ENCODE measurements around the gene MRPL2.

Gene MRPL2

GRCh38 chr6:43012364-43012763 lies 46.9 kb downstream of the MRPL2 start:
- POLR2A ChIA-PET (ENCODE audit: low non-redundant PET): interaction anchor here (0.6 to 1.7 kb wide), 3 partner anchors 13 to 51 kb away, joined by 3 to 14 read pairs (median 4); partner anchors contain the start of gene PPP2R5D
- no peak for TF ChIP-seq CTCF (conservative IDR thresholded peaks at IDR 0.05; ENCODE audit: low read depth)
- CTCF ChIA-PET: no interaction called here
- no peak for DNase-seq (ENCODE audit: low spot score)
- peak overlapping the region; percentile 78 for H3K27ac ChIP-seq

- ChIA-PET CTCF (interaction anchor here (0.6 kb wide), 1 partner anchor 351 kb away, joined by 3 read pairs; no protein-coding TSS in a partner anchor), POLR2A (ENCODE audit: low non-redundant PET) (no interaction called here)
- DNase-seq (ENCODE audit: low spot score): no peak
- TF ChIP-seq CTCF (conservative IDR thresholded peaks at IDR 0.05; ENCODE audit: low read depth): no peak
- peak overlapping the region; percentile 78 for H3K27ac ChIP-seq
These were observed 48.0 kb downstream of the MRPL2 start for GRCh38 chr6:43011207-43011606.

GRCh38 chr6:43009124-43009523 lies 50.1 kb downstream of the MRPL2 start:
- ChIA-PET POLR2A (ENCODE audit: low non-redundant PET) (no interaction called here), CTCF (interaction anchor here (0.7 kb wide), 1 partner anchor 135 kb away, joined by 3 read pairs; no protein-coding TSS in a partner anchor)
- DNase-seq (ENCODE audit: low spot score): no peak
- peak overlapping the region; percentile 25 for H3K27ac ChIP-seq
- TF ChIP-seq CTCF (conservative IDR thresholded peaks at IDR 0.05; ENCODE audit: low read depth): no peak; the same call in 1 of the 2 replicates

GRCh38 chr6:43007126-43007525 lies 52.1 kb downstream of the MRPL2 start:
- ChIA-PET CTCF (interaction anchor here (0.7 kb wide), 2 partner anchors 80 to 81 kb away, joined by 3 to 7 read pairs; no protein-coding TSS in a partner anchor), POLR2A (ENCODE audit: low non-redundant PET) (no interaction called here)
- DNase-seq (ENCODE audit: low spot score): no peak
- no peak for TF ChIP-seq CTCF (conservative IDR thresholded peaks at IDR 0.05; ENCODE audit: low read depth)
- no peak overlapping the region for H3K27ac ChIP-seq

DNA sequence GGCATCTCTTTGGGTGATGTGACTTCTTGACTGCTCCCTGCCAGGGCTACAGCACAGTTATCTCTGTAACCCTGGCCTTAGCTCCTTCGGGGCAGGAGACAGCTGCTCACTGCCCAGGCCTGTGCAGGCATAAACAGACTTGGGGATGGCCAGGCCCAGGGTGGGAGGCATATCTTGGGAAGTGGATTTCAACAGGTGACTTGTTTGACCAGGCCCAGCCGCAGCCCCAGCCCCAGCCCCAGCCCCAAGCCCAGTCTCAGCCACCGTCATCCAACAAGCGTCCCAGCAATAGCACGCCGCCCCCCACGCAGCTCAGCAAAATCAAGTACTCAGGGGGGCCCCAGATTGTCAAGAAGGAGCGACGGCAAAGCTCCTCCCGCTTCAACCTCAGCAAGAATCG lies 53.0 kb downstream of the MRPL2 start:
- H3K27ac ChIP-seq: 0 out of 2 replicates have a peak overlapping the region, but pooled peaks have one; percentile 6
- DNase-seq (ENCODE audit: low spot score): no peak
- POLR2A ChIA-PET (ENCODE audit: low non-redundant PET): no interaction called here
- CTCF ChIA-PET: interaction anchor here (0.8 kb wide), 1 partner anchor 137 kb away, joined by 3 read pairs; no protein-coding TSS in a partner anchor
- no peak for TF ChIP-seq CTCF (conservative IDR thresholded peaks at IDR 0.05; ENCODE audit: low read depth)

DNA sequence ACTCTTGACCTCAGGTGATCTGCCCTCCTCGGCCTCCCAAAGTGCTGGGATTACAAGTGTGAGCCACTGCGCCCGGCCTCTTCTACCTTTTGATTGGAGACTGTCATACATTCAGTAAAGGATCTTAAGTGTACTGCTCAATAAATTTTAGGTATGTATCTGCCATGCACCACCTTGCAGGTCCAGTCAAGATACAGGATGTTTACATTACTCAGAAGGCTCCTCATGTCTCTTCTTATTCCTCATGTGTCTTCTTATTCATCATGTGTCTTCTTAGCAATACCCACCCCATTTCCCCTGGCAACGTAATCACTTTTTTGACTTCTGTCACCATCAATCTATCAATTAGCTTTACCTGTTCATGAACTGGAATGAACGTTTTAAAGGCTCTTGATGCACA lies 53.4 kb downstream of the MRPL2 start:
- ChIA-PET CTCF (interaction anchor here (0.8 kb wide), 1 partner anchor 138 kb away, joined by 3 read pairs; no protein-coding TSS in a partner anchor), POLR2A (ENCODE audit: low non-redundant PET) (no interaction called here)
- DNase-seq (ENCODE audit: low spot score): no peak
- H3K27ac ChIP-seq: no peak overlapping the region
- no peak for TF ChIP-seq CTCF (conservative IDR thresholded peaks at IDR 0.05; ENCODE audit: low read depth)

Data from RWPE1 (cell line).